Epithelial cell of proximal tubule (primary cell): Measurements from ENCODE around the gene CLIC1. TPM values are rescaled to one million over a fixed set of nuclear protein-coding genes. Genes with fewer than 3 reads are reported as not detected.

Experiments used
- DNase-seq: peaks from one replicate; pipeline ENCODE4 v3.0.0-alpha.2; 2011; ENCODE audit warnings: low read depth
- H3K4me3 ChIP-seq: 2 replicates; pipeline ENCODE4 v1.5.1; 2011; ENCODE audit warnings: low read depth, mild to moderate bottlenecking, low read length
- CTCF ChIP-seq: conservative IDR thresholded peaks from 2 replicates; pipeline ENCODE4 v1.5.1; 2012; ENCODE audit warnings: low read depth, mild to moderate bottlenecking, low read length
- total RNA-seq: library from RNA; depleted of rRNA; stranded (reverse); fragments of >200 nt; gene quantifications from 2 replicates; pipeline ENCODE4 v1.2.3, GENCODE V29; 2015

The CLIC1 gene
- total RNA-seq, 1 donor from 2014 or later = 938 TPM

DNA sequence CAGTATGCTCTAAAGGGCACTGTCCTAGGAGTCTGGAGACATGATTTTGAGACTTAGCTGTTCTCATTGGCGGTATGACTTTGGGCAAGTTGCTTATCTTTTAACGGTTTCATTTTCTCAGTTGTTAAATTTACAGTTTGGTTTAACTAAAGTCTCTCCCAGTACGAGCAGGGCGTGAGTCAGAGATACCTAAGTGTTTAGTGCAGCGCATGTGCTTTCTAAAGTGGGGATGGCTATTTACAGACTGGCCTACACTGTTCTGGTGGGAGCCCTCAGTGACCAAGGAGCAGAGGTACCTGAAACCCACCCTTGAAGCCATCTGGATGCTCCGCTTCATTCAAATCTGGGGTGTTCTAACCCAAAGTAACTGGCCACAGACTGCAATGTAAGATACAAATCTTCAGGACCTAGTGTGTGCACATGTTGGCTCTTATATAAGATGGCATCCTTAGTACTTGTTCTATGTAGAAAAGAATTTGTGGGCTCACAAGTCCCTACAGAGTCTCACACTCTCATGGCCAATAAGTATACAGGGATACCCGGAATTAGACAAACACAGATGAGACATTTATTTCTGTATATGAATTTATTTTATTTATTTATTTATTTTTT is 14.2 kb upstream of the CLIC1 start:
- no peak overlapping the region for H3K4me3 ChIP-seq
- no peak for DNase-seq
- no peak for TF ChIP-seq CTCF

DNA sequence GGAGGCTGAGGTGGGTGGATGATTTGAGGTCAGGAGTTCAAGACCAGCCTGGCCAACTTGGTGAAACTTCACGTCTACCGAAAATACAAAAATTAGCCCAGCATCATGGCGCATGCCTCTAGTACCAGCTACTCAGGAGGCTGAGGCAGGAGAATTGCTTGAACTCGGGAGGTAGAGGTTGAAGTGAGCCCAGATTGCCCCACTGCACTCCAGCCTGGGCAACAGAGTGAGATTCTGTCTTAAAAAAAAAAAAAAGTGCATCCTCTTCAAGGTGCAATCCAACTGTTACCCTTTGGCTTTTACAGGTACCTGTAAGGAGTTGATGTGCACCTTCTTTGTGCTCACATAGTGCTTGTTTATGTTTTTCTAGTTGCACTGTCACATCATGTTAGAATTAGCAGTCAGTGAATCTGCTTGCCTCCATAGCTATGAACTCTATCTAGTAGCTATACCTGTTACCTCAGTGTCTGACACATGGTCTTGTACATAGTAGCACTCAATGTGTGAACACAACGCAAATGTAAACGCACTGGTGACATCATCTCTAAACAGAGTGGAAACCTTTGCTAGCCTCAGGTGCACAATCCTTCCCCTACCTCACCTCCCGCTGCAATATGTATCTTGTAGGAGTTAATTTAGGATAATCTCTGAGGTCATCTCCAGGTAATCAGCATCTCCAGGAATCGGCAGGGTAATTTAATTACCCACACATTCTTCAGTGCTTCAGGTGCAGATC is 13.1 kb upstream of the CLIC1 start:
- TF ChIP-seq CTCF = no peak
- no peak overlapping the region for H3K4me3 ChIP-seq
- no peak for DNase-seq

DNA sequence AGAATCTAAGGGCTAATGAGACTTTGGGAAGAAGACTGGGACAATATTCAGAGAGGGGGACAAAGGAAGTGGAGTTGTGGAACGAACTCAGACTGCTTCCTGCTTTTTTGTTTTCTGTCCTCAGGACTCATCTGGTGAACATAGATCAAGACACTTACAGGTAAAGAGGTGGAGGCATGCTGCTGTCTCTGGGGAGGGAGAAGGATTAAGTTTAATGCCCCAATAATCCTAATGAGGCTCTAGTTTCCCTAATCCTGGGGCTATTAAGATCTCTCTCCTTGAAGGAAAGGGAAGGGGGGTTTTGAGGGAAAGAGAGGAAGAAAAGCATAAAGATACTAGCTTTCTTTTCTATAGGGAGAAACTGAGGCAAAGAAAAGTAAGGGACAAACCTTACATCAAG is 8.1 kb upstream of the CLIC1 start:
- H3K4me3 ChIP-seq = no peak overlapping the region
- TF ChIP-seq CTCF = no peak
- no peak for DNase-seq

DNA sequence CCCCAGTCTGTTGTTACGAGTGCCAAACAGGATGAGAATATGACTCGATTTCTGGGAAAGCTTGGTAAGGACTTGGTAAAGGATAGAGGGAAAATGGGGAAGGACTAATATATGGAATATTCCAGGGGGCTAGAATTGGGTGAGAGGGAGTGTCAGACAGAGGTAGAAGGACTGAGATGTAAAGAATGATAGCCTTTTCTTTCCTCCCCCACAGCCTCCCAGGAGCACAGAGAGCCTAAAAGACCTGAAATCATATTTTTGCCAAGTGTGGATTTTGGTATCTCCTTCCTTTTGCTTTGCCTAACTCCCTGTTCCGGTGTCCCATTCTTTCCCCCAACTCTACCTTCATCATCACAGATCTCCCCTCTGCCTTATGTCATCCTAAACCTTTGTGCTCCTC is 6.6 kb upstream of the CLIC1 start:
- no peak for TF ChIP-seq CTCF
- no peak overlapping the region for H3K4me3 ChIP-seq
- DNase-seq = no peak

DNA sequence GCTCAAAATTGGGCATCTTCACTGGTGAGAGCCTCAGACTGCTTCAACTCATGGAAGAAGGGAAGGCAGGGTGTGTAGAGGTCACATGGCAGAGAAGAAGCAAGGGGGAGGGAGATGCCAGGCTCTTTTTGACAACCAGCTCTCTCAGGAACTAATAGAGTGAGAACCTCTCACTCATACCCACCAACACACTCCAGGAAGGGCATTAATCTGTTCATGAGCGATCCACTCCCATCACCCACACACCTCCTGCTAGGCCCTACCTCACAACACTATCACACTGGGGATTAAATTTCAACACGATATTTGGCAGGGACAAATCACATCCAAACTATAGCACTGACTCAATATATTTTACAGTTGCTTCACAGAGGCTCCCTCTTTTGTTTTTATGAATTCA is 5.5 kb upstream of the CLIC1 start:
- no peak for TF ChIP-seq CTCF
- no peak overlapping the region for H3K4me3 ChIP-seq
- no peak for DNase-seq

DNA sequence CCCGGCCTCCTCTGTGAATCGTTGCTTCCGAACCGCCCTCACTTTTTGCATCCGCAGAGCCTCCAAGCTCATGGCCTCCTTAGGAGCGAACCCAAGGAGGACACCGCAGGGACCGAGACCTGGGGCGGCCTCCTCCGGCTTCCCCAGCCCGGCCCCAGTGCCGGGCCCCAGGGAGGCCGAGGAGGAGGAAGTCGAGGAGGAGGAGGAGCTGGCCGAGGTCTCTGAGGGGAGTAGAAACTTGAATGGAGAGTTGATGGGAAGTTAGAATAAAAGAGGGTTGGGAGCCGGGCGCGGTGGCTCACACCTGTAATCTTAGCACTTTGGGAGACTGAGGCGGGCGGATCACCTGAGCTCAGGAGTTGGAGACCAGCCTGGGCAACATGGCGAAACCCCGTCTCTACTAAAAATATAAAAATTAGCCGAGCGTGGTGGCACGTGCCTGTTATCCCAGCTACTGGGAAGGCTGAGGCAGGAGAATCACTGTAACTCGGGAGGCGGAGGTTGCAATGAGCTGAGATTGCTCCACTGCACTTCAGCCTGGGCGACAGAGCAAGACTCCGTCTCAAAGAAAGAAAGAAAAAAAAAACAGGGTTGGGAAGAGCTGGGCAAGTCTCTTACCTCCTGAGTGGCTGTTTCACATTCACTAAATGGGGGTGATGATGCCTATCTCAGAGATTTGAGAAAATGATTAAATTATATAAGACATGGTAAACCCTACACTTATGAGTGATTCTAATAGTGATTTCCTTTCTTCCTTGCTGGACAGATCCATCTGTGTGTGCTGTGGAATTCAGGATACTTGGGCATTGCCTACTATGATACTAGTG is 4.3 kb upstream of the CLIC1 start:
- no peak for DNase-seq
- no peak for TF ChIP-seq CTCF
- peak overlapping the region; percentile 71 for H3K4me3 ChIP-seq
